Fibroblast of skin of back (primary cell): Measurements from ENCODE around the gene LCTL. TPM values are rescaled to one million over a fixed set of nuclear protein-coding genes. Genes with fewer than 3 reads are reported as not detected.

Experiments
- DNase-seq: peaks from one replicate; pipeline ENCODE4 v3.0.0-alpha.2; 2013
- polyA plus RNA-seq, 2 experiments: library from polyadenylated mRNA; unstranded; fragments of 120-200 nt; gene quantifications; one replicate each; pipeline ENCODE4 v1.2.1, GENCODE V29; 2013; ENCODE audit not compliant: insufficient read length in 2 of 2

LCTL gene, protein sequence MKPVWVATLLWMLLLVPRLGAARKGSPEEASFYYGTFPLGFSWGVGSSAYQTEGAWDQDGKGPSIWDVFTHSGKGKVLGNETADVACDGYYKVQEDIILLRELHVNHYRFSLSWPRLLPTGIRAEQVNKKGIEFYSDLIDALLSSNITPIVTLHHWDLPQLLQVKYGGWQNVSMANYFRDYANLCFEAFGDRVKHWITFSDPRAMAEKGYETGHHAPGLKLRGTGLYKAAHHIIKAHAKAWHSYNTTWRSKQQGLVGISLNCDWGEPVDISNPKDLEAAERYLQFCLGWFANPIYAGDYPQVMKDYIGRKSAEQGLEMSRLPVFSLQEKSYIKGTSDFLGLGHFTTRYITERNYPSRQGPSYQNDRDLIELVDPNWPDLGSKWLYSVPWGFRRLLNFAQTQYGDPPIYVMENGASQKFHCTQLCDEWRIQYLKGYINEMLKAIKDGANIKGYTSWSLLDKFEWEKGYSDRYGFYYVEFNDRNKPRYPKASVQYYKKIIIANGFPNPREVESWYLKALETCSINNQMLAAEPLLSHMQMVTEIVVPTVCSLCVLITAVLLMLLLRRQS
- 0.59 TPM for polyA plus RNA-seq (2013, experiment 1 of 2; ENCODE audit: insufficient read length)
- 1.3 TPM for polyA plus RNA-seq (2013, experiment 2 of 2; ENCODE audit: insufficient read length)

- peak; percentile 75 for DNase-seq
These were observed at the start of gene LCTL for GRCh38 chr15:66565741-66566144. TSS of gene LCTL (minus strand) at chr15:66565998. CDS start at chr15:66565365, 633 bp downstream.

- DNase-seq = no peak
These were observed 49.4 kb upstream of the LCTL start for GRCh38 chr15:66614951-66615760.

GRCh38 chr15:66614456-66614855 lies 48.7 kb upstream of the LCTL start:
- DNase-seq = no peak

- no peak for DNase-seq
These were observed 47.9 kb upstream of the LCTL start for GRCh38 chr15:66613743-66614142.

DNA sequence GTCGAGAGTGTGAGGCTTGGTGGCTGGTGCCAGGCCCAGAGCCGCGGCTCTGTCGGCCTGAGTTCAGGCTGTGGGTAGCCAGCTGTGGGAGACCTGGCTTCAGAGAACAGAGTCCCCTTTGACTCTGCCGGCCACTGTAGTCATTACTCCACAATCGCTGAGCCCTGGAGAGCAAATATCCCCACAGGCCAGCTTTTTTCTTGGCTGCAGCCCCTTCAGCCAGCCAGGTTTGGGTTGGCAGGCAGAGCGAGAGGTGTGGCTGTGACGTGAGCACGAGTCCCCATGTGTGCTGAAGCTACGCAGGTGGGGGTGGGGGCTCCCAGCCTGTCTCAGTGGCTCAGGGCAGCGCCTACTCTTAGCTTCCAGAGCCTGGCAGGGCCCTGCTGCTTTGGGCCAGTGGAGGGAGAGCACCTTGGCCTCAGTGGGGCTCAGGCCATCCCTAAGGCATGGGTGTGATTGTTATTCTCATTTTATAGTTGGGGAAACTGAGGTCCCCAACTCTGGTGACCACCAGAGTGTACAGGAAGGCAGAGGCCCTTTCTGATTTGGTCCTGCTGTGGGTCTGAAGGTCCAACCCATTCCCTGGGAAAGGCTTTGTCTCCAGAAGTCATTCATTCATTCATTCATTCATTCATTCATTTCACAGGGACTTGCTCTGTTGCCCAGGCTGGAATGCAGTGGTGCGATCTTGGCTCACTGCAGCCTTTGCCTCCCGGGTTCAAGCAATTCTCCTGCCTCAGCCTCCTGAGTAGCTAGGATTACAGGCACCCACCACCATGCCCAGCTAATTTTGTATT lies 45.7 kb upstream of the LCTL start:
- no peak for DNase-seq

GRCh38 chr15:66609876-66610275 lies 44.1 kb upstream of the LCTL start:
- no peak for DNase-seq

GRCh38 chr15:66608881-66609280 lies 43.1 kb upstream of the LCTL start:
- no peak for DNase-seq

- DNase-seq = no peak
These were observed 42.4 kb upstream of the LCTL start for GRCh38 chr15:66608159-66608558.

DNA sequence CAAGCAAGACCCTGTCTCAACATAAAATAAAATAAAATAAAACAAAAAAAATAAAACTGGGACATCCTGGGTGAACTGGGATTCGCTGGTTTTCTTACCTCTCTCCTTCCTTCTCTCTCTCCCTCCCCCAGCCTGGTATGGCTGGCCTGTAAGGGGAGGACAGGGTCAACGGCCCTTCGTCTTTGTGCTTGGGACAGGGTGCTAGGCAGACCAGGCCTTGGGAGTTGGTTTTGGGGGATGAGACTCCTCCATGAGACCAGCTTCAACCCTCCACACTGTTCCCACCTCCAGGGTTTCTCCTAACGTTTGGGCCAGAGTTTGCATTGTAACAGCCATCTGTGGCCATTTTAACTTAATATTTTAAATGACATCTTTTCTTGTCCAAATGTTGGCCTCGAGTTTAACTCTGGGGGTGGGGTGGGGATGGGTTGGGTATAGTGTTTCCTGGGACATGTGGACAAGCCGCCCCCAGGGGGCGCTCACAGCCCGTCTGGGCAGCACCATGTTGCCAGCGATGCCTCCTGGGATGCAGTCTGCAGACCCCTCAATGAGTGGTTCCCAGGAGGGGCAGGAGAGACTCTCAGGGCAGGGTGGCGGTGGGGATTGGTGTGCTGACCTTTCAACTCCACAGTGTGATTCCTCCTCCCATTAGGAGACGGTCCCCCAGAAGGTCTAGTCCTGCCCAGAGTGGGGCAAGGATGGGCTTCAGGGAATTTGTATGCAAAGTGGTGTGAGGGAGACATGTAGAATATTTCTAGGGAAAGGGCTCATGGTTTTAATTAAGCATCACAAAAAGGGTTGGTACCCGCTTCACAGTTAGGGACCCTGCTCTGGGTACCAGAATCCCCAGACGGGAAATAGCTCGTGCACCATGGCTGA lies 37.7 kb upstream of the LCTL start:
- peak; percentile 56 for DNase-seq

- no peak for DNase-seq
These were observed 35.7 kb upstream of the LCTL start for GRCh38 chr15:66601521-66601920.

GRCh38 chr15:66600240-66600627 lies 34.4 kb upstream of the LCTL start:
- DNase-seq = no peak

- no peak for DNase-seq
These were observed 33.9 kb upstream of the LCTL start for GRCh38 chr15:66599536-66600239.

GRCh38 chr15:66598095-66598815 lies 32.5 kb upstream of the LCTL start:
- DNase-seq = no peak

- DNase-seq = peak; percentile 58
These were observed 30.2 kb upstream of the LCTL start for GRCh38 chr15:66595931-66596545.

GRCh38 chr15:66595332-66595731 lies 29.5 kb upstream of the LCTL start:
- no peak for DNase-seq

DNA sequence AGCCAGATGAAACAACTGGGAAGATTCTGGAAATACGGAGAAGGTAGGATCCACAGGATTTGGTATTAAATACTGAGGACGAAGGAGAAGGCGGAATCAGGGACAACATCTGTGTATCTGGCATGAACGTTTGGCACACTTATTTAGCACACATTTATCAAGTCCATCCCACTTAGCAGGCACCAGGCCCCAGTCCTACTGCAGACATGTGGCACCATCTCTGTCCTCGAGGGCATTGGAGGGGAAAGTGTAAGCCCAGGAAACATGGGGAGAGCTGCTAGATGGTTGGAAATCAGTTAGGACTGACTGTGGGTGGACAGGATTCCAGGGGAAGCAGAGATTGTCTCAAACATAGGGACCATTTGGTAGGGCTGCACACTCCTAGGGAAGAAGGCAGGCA lies 29.0 kb upstream of the LCTL start:
- no peak for DNase-seq

DNA sequence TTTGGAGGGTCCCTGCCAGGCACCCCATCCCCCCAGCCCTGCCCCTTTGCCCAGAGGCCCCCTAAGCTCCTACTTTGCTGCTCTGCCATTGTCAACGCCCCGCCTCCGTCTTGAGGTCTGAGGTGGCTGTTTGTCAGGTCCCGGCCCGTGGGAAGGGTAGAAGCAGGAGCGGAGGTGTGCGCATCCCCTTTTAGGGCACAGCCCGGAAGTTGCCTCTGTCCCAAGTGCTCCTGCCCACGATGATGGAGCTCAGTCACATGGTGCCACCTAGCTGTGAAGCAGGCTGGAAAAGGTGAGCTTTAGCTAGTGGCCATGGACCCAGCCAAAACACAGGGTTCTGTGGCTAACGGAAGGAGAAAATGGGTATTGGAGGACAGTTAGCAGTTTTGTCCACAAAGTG lies 28.5 kb upstream of the LCTL start:
- DNase-seq = no peak

GRCh38 chr15:66593219-66593780 lies 27.5 kb upstream of the LCTL start:
- no peak for DNase-seq
